HepG2 (cell line): Measurements from ENCODE around the gene USH2A. TPM values are rescaled to one million over a fixed set of nuclear protein-coding genes. Genes with fewer than 3 reads are reported as not detected.

Experiments
- ATAC-seq: fragments of 200-7000 bp; cut with Tn5 transposase; 3 replicates; pipeline ENCODE4 v1.9.1; 2020; ENCODE audit warnings: mild to moderate bottlenecking, moderate library complexity
- BruUV-seq: library from RNA; stranded (reverse); fragments of 400-500 nt; replicated peaks from 2 replicates; lab custom pipeline; 2021; lab: Mats Ljungman, UMichigan
- CTCF ChIA-PET: fragments of 300-600 bp; formaldehyde crosslinking; extraction: SDS; loops from one replicate; lab custom pipeline; 2021; ENCODE audit warnings: low total read pairs, inconsistent platforms, low intra/inter-chr PET ratio; lab: Yijun Ruan, JAX
- POLR2A ChIA-PET: fragments of 350-600 bp; sonication (Branson Sonifier 250); formaldehyde crosslinking; loops from one replicate; lab custom pipeline; 2020; ENCODE audit warnings: antibody characterized with exemption, inconsistent platforms; lab: Yijun Ruan, JAX
- DNase-seq: peaks from one replicate; pipeline ENCODE4 v3.0.0-alpha.2; 2015; ENCODE audit warnings: low spot score
- FAIRE-seq: peaks from 3 replicates; lab custom pipeline; 2011; peaks lifted over from hg19 to GRCh38; lab: Jason Lieb, UNC
- H2AFZ ChIP-seq: one replicate; pipeline ENCODE4 v1.6.1; 2011; ENCODE audit warnings: low read length, inconsistent platforms
- H3K27ac ChIP-seq: fragments of 300-600 bp; 3 replicates; pipeline ENCODE4 v1.8.0; 2011; ENCODE audit warnings: mixed run types, mild to moderate bottlenecking, mixed read lengths, low read length, inconsistent platforms; ENCODE audit not compliant: insufficient read depth; ENCODE audit errors: extremely low read length
- H3K27me3 ChIP-seq, 2 experiments: fragments of 200-600 bp in 1 of 2; 2 replicates in 1 of 2; 3 replicates in 1 of 2; pipeline versions ENCODE4 v1.6.0 to v1.8.0; 2011; ENCODE audit warnings: low read length in 2 of 2, mild to moderate bottlenecking in 2 of 2, moderate library complexity in 2 of 2, inconsistent platforms in 1 of 2; ENCODE audit not compliant: insufficient read depth in 2 of 2, control insufficient read depth in 1 of 2
- H3K36me3 ChIP-seq, 2 experiments: fragments of 200-600 bp in 1 of 2; replicated peaks in 1 of 2; 2 replicates in 1 of 2; 3 replicates in 1 of 2; pipeline versions ENCODE4 v1.5.1 to v1.8.0; 2011; ENCODE audit warnings: low read length in 2 of 2, inconsistent platforms in 1 of 2; ENCODE audit not compliant: insufficient read depth in 2 of 2, control insufficient read depth in 1 of 2
- H3K4me1 ChIP-seq: 2 replicates; pipeline ENCODE4 v1.5.1; 2012; ENCODE audit warnings: low read length, inconsistent platforms; ENCODE audit not compliant: insufficient read depth
- H3K4me2 ChIP-seq: 2 replicates; pipeline ENCODE4 v1.6.0; 2011; ENCODE audit warnings: low read depth, low read length, inconsistent platforms
- H3K4me3 ChIP-seq, 3 experiments: fragments of 200-600 bp in 1 of 3; sonication (generic), shearing (Covaris generic) in 1 of 3; replicated peaks in 1 of 3; 2 replicates each; pipeline ENCODE4 v1.5.1; 2011 to 2016; ENCODE audit warnings: low read length in 3 of 3, inconsistent platforms in 2 of 3, low read depth in 2 of 3, mild to moderate bottlenecking in 2 of 3, control low read depth in 1 of 3, mixed read lengths in 1 of 3; ENCODE audit not compliant: insufficient read depth in 1 of 3
- H3K79me2 ChIP-seq: one replicate; pipeline ENCODE4 v1.6.1; 2011; ENCODE audit warnings: low read length, inconsistent platforms; ENCODE audit not compliant: insufficient read depth
- H3K9ac ChIP-seq: 2 replicates; pipeline ENCODE4 v1.6.0; 2011; ENCODE audit warnings: mild to moderate bottlenecking, low read depth, low read length, inconsistent platforms; ENCODE audit not compliant: insufficient read depth
- H3K9me3 ChIP-seq: 2 replicates; pipeline ENCODE4 v1.5.1; 2012; ENCODE audit warnings: mild to moderate bottlenecking, low read length
- H4K20me1 ChIP-seq: 2 replicates; pipeline ENCODE4 v1.6.0; 2011; ENCODE audit warnings: inconsistent platforms, mild to moderate bottlenecking, low read length, moderate library complexity; ENCODE audit not compliant: insufficient read depth
- FOXO1 ChIP-seq: sonication (generic); formaldehyde crosslinking; IDR thresholded peaks from 2 replicates; pipeline ENCODE4 v1.4.0; 2020; ENCODE audit warnings: missing genetic modification reagents
- SALL1 ChIP-seq: sonication (generic); formaldehyde crosslinking; IDR thresholded peaks from 2 replicates; pipeline ENCODE4 v1.8.0; 2022; ENCODE audit warnings: mild to moderate bottlenecking, missing genetic modification reagents
- ZFP36 ChIP-seq: fragments of 150-350 bp; IDR thresholded peaks from 2 replicates; pipeline ENCODE4 v1.6.1; 2018; ENCODE audit warnings: borderline replicate concordance, low read length, low read depth; ENCODE audit not compliant: partially characterized antibody
- ZNF652 ChIP-seq: IDR thresholded peaks from 2 replicates; pipeline ENCODE4 v1.6.1; 2016; ENCODE audit warnings: low read depth, borderline replicate concordance
- ZNF747 ChIP-seq: sonication (generic); formaldehyde crosslinking; IDR thresholded peaks from 2 replicates; pipeline ENCODE4 v1.8.1; 2023; ENCODE audit warnings: missing genetic modification reagents, mild to moderate bottlenecking, borderline replicate concordance
- ZNF749 ChIP-seq: sonication (generic); formaldehyde crosslinking; IDR thresholded peaks from 2 replicates; pipeline ENCODE4 v1.8.0; 2022; ENCODE audit warnings: mild to moderate bottlenecking, missing genetic modification reagents, moderate library complexity, borderline replicate concordance
- ZNF782 ChIP-seq: sonication (generic); formaldehyde crosslinking; IDR thresholded peaks from 2 replicates; pipeline ENCODE4 v1.4.0; 2020; ENCODE audit warnings: missing genetic modification reagents, mild to moderate bottlenecking, borderline replicate concordance
- WGBS: methylation state at CpG from one replicate; pipeline ENCODE4 v1.1.6; 2017; ENCODE audit warnings: low lambda C conversion rate; 5-methylcytosine and 5-hydroxymethylcytosine counted together
- in situ Hi-C: cut with HindIII; loops from 2 replicates; pipeline ENCODE4 v1.10.0; 2017; ENCODE audit warnings: low pct_unique_long_range_greater_than_20kb; ENCODE audit not compliant: extremely low pct_ligation_motif_present
- intact Hi-C: fragments of 100-400 bp; cut with micrococcal nuclease; formaldehyde crosslinking; loops from one replicate; pipeline ENCODE4 v1.10.0; 2022; ENCODE audit not compliant: unreplicated experiment
- polyA plus RNA-seq, 8 experiments: library from polyadenylated mRNA; depleted of rRNA in 3 of 8; stranded (reverse) in 7 of 8; unstranded in 1 of 8; fragments of >200 nt; fragmentation: Illumina TruSeq in 4 of 8; extraction: Trizol in 4 of 8; gene quantifications; 2 replicates each; pipeline versions ENCODE4 v1.2.1 to v1.2.3, GENCODE V29; 2011 to 2016; ENCODE audit warnings: low read depth in 4 of 8, missing spikeins in 1 of 8, mixed read lengths in 1 of 8; ENCODE audit not compliant: insufficient read depth in 1 of 8
- total RNA-seq, 5 experiments: library from RNA; depleted of rRNA; stranded (reverse); fragments of >200 nt; fragmentation: Illumina TruSeq; extraction: Trizol; gene quantifications; 2 replicates each; pipeline ENCODE4 v1.2.3, GENCODE V29; 2016; ENCODE audit warnings: low read depth in 1 of 5
- TF ChIP-seq, protein P1 (sequence below): sonication (generic); formaldehyde crosslinking; IDR thresholded peaks from 2 replicates; pipeline ENCODE4; 2020; ENCODE audit warnings: missing genetic modification reagents, mild to moderate bottlenecking, borderline replicate concordance
- TF ChIP-seq, protein P2 (sequence below): sonication (generic); formaldehyde crosslinking; IDR thresholded peaks from 2 replicates; pipeline ENCODE4 v1.4.0; 2020; ENCODE audit warnings: missing genetic modification reagents

The USH2A gene
- total and polyA plus RNA-seq, 2 of the 13 experiments (the other 11 are each of a cell fraction or from before 2014, with no cell fraction given): 0.02 TPM; not detected in 1

DNA sequence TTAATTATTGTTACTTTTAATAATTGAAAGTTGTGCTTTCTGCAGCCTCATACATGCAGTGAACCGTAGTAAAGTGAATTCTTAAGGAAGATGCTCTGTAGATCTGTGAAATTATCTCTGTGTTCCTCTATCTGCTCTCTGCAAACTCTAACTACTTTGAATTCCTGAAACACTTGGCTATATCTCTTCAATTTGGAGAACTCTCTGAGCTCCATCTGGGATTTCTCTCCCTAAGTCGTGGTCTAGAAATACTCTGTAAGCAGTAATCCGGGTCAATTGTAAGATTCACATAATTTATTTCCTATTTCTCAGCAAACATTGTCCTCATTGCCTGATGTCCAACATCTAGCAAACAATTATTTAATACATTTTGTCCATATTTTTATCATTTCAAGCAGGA is 164.9 kb downstream of the USH2A start:
- H3K4me2 ChIP-seq: no peak overlapping the region
- no peaks in the 10 kb centered on the region for H4K20me1 ChIP-seq
- H3K27ac ChIP-seq: no peak overlapping the region
- ChIA-PET POLR2A (no interaction called here), CTCF (no interaction called here)
- no peak overlapping the region for H2AFZ ChIP-seq
- 0% methylated on average over 3 of the region's 3 CpGs for WGBS
- no peaks in the 10 kb centered on the region for H3K27me3 ChIP-seq
- H3K79me2 ChIP-seq: no peaks in the 10 kb centered on the region
- no peak overlapping the region for H3K4me3 ChIP-seq
- in situ Hi-C loops (no loop called here), intact Hi-C loops (no loop called here)
- DNase-seq (no peak), FAIRE-seq (no peak), ATAC-seq (no peak)
- H3K9ac ChIP-seq: no peak overlapping the region
- BruUV-seq: no TSS peak
- TF ChIP-seq FOXO1 (CRISPR knock-in tag) (no peak), SALL1 (CRISPR knock-in tag) (no peak), ZNF782 (CRISPR knock-in tag) (no peak), ZFP36 (no peak), ZNF652 (CRISPR knock-in tag) (no peak), ZNF747 (CRISPR knock-in tag) (no peak), ZNF749 (no peak)
- TF ChIP-seq, protein P1, sequence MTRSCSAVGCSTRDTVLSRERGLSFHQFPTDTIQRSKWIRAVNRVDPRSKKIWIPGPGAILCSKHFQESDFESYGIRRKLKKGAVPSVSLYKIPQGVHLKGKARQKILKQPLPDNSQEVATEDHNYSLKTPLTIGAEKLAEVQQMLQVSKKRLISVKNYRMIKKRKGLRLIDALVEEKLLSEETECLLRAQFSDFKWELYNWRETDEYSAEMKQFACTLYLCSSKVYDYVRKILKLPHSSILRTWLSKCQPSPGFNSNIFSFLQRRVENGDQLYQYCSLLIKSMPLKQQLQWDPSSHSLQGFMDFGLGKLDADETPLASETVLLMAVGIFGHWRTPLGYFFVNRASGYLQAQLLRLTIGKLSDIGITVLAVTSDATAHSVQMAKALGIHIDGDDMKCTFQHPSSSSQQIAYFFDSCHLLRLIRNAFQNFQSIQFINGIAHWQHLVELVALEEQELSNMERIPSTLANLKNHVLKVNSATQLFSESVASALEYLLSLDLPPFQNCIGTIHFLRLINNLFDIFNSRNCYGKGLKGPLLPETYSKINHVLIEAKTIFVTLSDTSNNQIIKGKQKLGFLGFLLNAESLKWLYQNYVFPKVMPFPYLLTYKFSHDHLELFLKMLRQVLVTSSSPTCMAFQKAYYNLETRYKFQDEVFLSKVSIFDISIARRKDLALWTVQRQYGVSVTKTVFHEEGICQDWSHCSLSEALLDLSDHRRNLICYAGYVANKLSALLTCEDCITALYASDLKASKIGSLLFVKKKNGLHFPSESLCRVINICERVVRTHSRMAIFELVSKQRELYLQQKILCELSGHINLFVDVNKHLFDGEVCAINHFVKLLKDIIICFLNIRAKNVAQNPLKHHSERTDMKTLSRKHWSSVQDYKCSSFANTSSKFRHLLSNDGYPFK (CRISPR knock-in tag): no peak
- TF ChIP-seq, protein P2, sequence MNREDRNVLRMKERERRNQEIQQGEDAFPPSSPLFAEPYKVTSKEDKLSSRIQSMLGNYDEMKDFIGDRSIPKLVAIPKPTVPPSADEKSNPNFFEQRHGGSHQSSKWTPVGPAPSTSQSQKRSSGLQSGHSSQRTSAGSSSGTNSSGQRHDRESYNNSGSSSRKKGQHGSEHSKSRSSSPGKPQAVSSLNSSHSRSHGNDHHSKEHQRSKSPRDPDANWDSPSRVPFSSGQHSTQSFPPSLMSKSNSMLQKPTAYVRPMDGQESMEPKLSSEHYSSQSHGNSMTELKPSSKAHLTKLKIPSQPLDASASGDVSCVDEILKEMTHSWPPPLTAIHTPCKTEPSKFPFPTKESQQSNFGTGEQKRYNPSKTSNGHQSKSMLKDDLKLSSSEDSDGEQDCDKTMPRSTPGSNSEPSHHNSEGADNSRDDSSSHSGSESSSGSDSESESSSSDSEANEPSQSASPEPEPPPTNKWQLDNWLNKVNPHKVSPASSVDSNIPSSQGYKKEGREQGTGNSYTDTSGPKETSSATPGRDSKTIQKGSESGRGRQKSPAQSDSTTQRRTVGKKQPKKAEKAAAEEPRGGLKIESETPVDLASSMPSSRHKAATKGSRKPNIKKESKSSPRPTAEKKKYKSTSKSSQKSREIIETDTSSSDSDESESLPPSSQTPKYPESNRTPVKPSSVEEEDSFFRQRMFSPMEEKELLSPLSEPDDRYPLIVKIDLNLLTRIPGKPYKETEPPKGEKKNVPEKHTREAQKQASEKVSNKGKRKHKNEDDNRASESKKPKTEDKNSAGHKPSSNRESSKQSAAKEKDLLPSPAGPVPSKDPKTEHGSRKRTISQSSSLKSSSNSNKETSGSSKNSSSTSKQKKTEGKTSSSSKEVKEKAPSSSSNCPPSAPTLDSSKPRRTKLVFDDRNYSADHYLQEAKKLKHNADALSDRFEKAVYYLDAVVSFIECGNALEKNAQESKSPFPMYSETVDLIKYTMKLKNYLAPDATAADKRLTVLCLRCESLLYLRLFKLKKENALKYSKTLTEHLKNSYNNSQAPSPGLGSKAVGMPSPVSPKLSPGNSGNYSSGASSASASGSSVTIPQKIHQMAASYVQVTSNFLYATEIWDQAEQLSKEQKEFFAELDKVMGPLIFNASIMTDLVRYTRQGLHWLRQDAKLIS (CRISPR knock-in tag): no peak
- no peaks in the 10 kb centered on the region for H3K4me1 ChIP-seq
- no peaks in the 10 kb centered on the region for H3K9me3 ChIP-seq
- no peaks in the 10 kb centered on the region for H3K36me3 ChIP-seq
